ENCODE measurements around the gene SYNC.

The SYNC gene

GRCh38 chr1:32743380-32744070, 41.0 kb upstream of the SYNC start:
- TF ChIP-seq CTCF (IDR thresholded peaks at IDR 0.05; ENCODE audit: borderline replicate concordance, insufficient read depth, low read depth, low read length) = no peak
- H3K4me3 ChIP-seq (ENCODE audit: low read depth, low read length) = no peak overlapping the region

- no peak overlapping the region for H3K4me3 ChIP-seq (ENCODE audit: low read depth, low read length)
- TF ChIP-seq CTCF (IDR thresholded peaks at IDR 0.05; ENCODE audit: borderline replicate concordance, insufficient read depth, low read depth, low read length) = no peak
Measured at GRCh38 chr1:32742956-32743355, 40.4 kb upstream of the SYNC start.

GRCh38 chr1:32742199-32742947, 39.8 kb upstream of the SYNC start:
- no peak overlapping the region for H3K4me3 ChIP-seq (ENCODE audit: low read depth, low read length)
- no peak for TF ChIP-seq CTCF (IDR thresholded peaks at IDR 0.05; ENCODE audit: borderline replicate concordance, insufficient read depth, low read depth, low read length)

GRCh38 chr1:32741413-32742198, 39.0 kb upstream of the SYNC start:
- peak; percentile 29; the same call in 1 of the 2 replicates for TF ChIP-seq CTCF (IDR thresholded peaks at IDR 0.05; ENCODE audit: borderline replicate concordance, insufficient read depth, low read depth, low read length)
- H3K4me3 ChIP-seq (ENCODE audit: low read depth, low read length) = no peak overlapping the region

GRCh38 chr1:32741059-32741412, 38.5 kb upstream of the SYNC start:
- TF ChIP-seq CTCF (IDR thresholded peaks at IDR 0.05; ENCODE audit: borderline replicate concordance, insufficient read depth, low read depth, low read length) = no peak
- no peak overlapping the region for H3K4me3 ChIP-seq (ENCODE audit: low read depth, low read length)

GRCh38 chr1:32736812-32737791, 34.5 kb upstream of the SYNC start:
- H3K4me3 ChIP-seq (ENCODE audit: low read depth, low read length) = no peak overlapping the region
- TF ChIP-seq CTCF (IDR thresholded peaks at IDR 0.05; ENCODE audit: borderline replicate concordance, insufficient read depth, low read depth, low read length) = no peak
